Panc1 (cell line): ENCODE results near the gene LPIN1.

Experiments used
- CTCF ChIP-seq: fragments of 450-650 bp; IDR thresholded peaks from 2 replicates; pipeline ENCODE4 v1.5.1; 2017; ENCODE audit warnings: mild to moderate bottlenecking
- POLR2AphosphoS5 ChIP-seq: IDR thresholded peaks from 2 replicates; pipeline ENCODE4 v1.6.1; 2012; ENCODE audit warnings: mild to moderate bottlenecking, low read depth, low read length, moderate library complexity
- TCF7L2 ChIP-seq: IDR thresholded peaks from 2 replicates; pipeline ENCODE4 v1.6.1; 2011; ENCODE audit warnings: mild to moderate bottlenecking, low read depth, low read length, inconsistent platforms

DNA sequence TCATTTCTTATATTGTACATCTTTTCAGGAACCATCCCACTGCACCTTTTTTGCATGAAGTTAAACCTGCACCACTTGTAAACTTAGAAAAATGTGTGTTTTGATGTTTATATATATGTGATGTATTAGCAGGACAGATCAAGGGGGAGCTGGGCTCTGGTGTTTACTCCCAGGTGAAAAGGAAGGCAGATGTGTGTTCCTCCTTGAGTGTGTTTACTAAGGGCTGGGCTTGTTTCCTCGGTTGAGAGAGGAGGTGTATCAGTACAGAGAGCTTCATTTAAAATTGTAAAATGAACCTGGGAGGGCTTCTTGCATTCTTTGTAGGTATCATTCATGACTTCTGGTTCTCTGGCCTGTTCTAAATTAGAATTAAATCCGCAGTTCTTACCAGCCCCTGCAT is 14.8 kb downstream of the LPIN1 start:
- TF ChIP-seq CTCF: no peak
- TF ChIP-seq POLR2AphosphoS5: no peak
- TF ChIP-seq TCF7L2: no peak
